ENCODE data around the gene AEN.

GRCh38 chr15:88623061-88623460 is 1.9 kb downstream of the AEN start:
- TF ChIP-seq POLR2A (IDR thresholded peaks at IDR 0.05) (no peak), CTCF (IDR thresholded peaks at IDR 0.05) (no peak)
